Common myeloid progenitor, CD34-positive (primary cell): ENCODE measurements around the gene ABCG1.

Experiments used
- CTCF ChIA-PET: fragments of 350-600 bp; sonication (Branson Sonifier 250); formaldehyde crosslinking; loops from one replicate; lab custom pipeline; 2021; ENCODE audit warnings: antibody characterized with exemption; lab: Charles Lee
- POLR2A ChIA-PET: fragments of 350-600 bp; sonication (Branson Sonifier 250); formaldehyde crosslinking; loops from one replicate; lab custom pipeline; 2021; ENCODE audit warnings: antibody characterized with exemption; lab: Charles Lee
- DNase-seq, 3 donors: peaks; one replicate each; pipeline versions ENCODE4 v3.0.0 to v3.0.0-alpha.2; 2013
- H3K27ac ChIP-seq, 2 experiments: 1 replicate in 1 of 2; 2 replicates in 1 of 2; pipeline ENCODE4 v1.7.0; 2013; ENCODE audit warnings: inconsistent platforms in 2 of 2, low read length in 2 of 2, mild to moderate bottlenecking in 2 of 2, low read depth in 1 of 2, moderate library complexity in 1 of 2; ENCODE audit not compliant: severe bottlenecking in 2 of 2, insufficient read depth in 1 of 2, poor library complexity in 1 of 2
- H3K27me3 ChIP-seq, 5 experiments: replicated peaks in 2 of 5; 1 replicate in 3 of 5; 2 replicates in 2 of 5; pipeline versions ENCODE4 v1.6.1 to v1.7.0; 2013; ENCODE audit warnings: low read length in 4 of 5, mild to moderate bottlenecking in 2 of 5, moderate library complexity in 2 of 5, inconsistent platforms in 1 of 5; ENCODE audit not compliant: insufficient read depth in 5 of 5, control insufficient read depth in 4 of 5
- H3K36me3 ChIP-seq, 4 experiments: 1 replicate in 2 of 4; 2 replicates in 2 of 4; pipeline versions ENCODE4 v1.6.1 to v1.7.0; 2013; ENCODE audit warnings: low read length in 3 of 4, control low read depth in 1 of 4, mild to moderate bottlenecking in 1 of 4; ENCODE audit not compliant: control insufficient read depth in 4 of 4, insufficient read depth in 4 of 4
- H3K4me1 ChIP-seq, 4 experiments: 1 replicate in 3 of 4; 2 replicates in 1 of 4; pipeline versions ENCODE4 v1.6.1 to v1.7.1; 2013; ENCODE audit warnings: low read length in 3 of 4, mild to moderate bottlenecking in 3 of 4, control low read depth in 1 of 4, inconsistent platforms in 1 of 4, moderate library complexity in 1 of 4; ENCODE audit not compliant: control insufficient read depth in 4 of 4, insufficient read depth in 4 of 4; ENCODE audit errors: control extremely low read depth in 1 of 4
- H3K4me3 ChIP-seq, 7 experiments: 1 replicate in 4 of 7; 2 replicates in 3 of 7; pipeline versions ENCODE4 v1.5.1 to v1.7.0; 2013; ENCODE audit warnings: mild to moderate bottlenecking in 7 of 7, low read length in 6 of 7, moderate library complexity in 6 of 7, inconsistent platforms in 2 of 7, low read depth in 2 of 7, control low read depth in 1 of 7; ENCODE audit not compliant: insufficient read depth in 4 of 7, control insufficient read depth in 1 of 7; ENCODE audit errors: extremely low read depth in 1 of 7
- H3K9me3 ChIP-seq, 5 experiments: 1 replicate in 4 of 5; 2 replicates in 1 of 5; pipeline versions ENCODE4 v1.6.1 to v1.7.1; 2013; ENCODE audit warnings: low read length in 4 of 5, mild to moderate bottlenecking in 2 of 5, inconsistent platforms in 1 of 5, low read depth in 1 of 5, moderate library complexity in 1 of 5; ENCODE audit not compliant: control insufficient read depth in 4 of 5, insufficient read depth in 2 of 5; ENCODE audit errors: control extremely low read depth in 1 of 5
- WGBS: methylation state at CpG from one replicate; pipeline ENCODE4 v1.1.5; 2013; ENCODE audit not compliant: insufficient coverage; 5-methylcytosine and 5-hydroxymethylcytosine counted together

Gene ABCG1

GRCh38 chr21:42207426-42207825, 11.5 kb upstream of the ABCG1 start:
- 89% methylated on average over 2 of the region's 2 CpGs for WGBS
- POLR2A ChIA-PET = no interaction called here

GRCh38 chr21:42208036-42208435, 10.9 kb upstream of the ABCG1 start:
- no peak for DNase-seq
- CTCF ChIA-PET = interaction anchor here (1.1 to 1.3 kb wide), 2 partner anchors 29 to 63 kb away, joined by 3 to 4 read pairs; no protein-coding TSS in a partner anchor
- no peaks in the 10 kb centered on the region for H3K4me1 ChIP-seq
- no peaks in the 10 kb centered on the region for H3K27me3 ChIP-seq
- H3K9me3 ChIP-seq = peaks cover 0 to 2% (median 0%) of the 10 kb centered on the region in 5 experiments
- H3K27ac ChIP-seq = no peak overlapping the region
- POLR2A ChIA-PET = no interaction called here
- H3K4me3 ChIP-seq = no peak overlapping the region
- H3K36me3 ChIP-seq = no peaks in the 10 kb centered on the region

More at GRCh38 chr21:42207426-42207825, 11.5 kb upstream of the ABCG1 start:
- no peaks in the 10 kb centered on the region for H3K4me1 ChIP-seq
- DNase-seq = no peak
- no peaks in the 10 kb centered on the region for H3K36me3 ChIP-seq
- H3K4me3 ChIP-seq = no peak overlapping the region
- CTCF ChIA-PET = interaction anchor here (1.3 kb wide), 1 partner anchor 13 kb away, joined by 3 read pairs; no protein-coding TSS in a partner anchor
- H3K27ac ChIP-seq = no peak overlapping the region
- H3K9me3 ChIP-seq = peaks cover 0 to 2% (median 0%) of the 10 kb centered on the region in 5 experiments
- H3K27me3 ChIP-seq = no peaks in the 10 kb centered on the region

GRCh38 chr21:42208801-42209490, 10.0 kb upstream of the ABCG1 start:
- Histone ChIP-seq H3K27me3 (no peaks in the 10 kb centered on the region), H3K4me1 (no peaks in the 10 kb centered on the region), H3K36me3 (no peaks in the 10 kb centered on the region), H3K4me3 (no peak overlapping the region), H3K9me3 (peaks cover 0 to 2% (median 0%) of the 10 kb centered on the region in 5 experiments), H3K27ac (no peak overlapping the region)
- WGBS = 100% methylated on average over 3 of the region's 5 CpGs
- ChIA-PET POLR2A (interaction anchor here (1.8 kb wide), 1 partner anchor 11 kb away, joined by 3 read pairs; no protein-coding TSS in a partner anchor), CTCF (interaction anchor here (0.8 to 1.8 kb wide), 5 partner anchors 8 to 62 kb away, joined by 3 to 4 read pairs (median 4); no protein-coding TSS in a partner anchor)
- no peak for DNase-seq

- no peaks in the 10 kb centered on the region for H3K36me3 ChIP-seq
- H3K9me3 ChIP-seq = peaks cover 0 to 2% (median 0%) of the 10 kb centered on the region in 5 experiments
- H3K27ac ChIP-seq = no peak overlapping the region
- no peaks in the 10 kb centered on the region for H3K4me1 ChIP-seq
- no peaks in the 10 kb centered on the region for H3K27me3 ChIP-seq
- ChIA-PET CTCF (interaction anchor here (0.8 to 1.8 kb wide), 4 partner anchors 9 to 57 kb away, joined by 3 to 5 read pairs (median 4); no protein-coding TSS in a partner anchor), POLR2A (interaction anchor here (1.8 kb wide), 1 partner anchor 10 kb away, joined by 3 read pairs; no protein-coding TSS in a partner anchor)
- H3K4me3 ChIP-seq = no peak overlapping the region
- DNase-seq = no peak
- 94% methylated on average over 7 of the region's 11 CpGs for WGBS
Observed at GRCh38 chr21:42209801-42210479, 9.0 kb upstream of the ABCG1 start.

GRCh38 chr21:42212266-42212665, 6.7 kb upstream of the ABCG1 start:
- H3K36me3 ChIP-seq = no peaks in the 10 kb centered on the region
- H3K27me3 ChIP-seq = no peaks in the 10 kb centered on the region
- no peaks in the 10 kb centered on the region for H3K4me1 ChIP-seq
- DNase-seq = no peak
- POLR2A ChIA-PET = no interaction called here
- peaks cover 0 to 14% (median 5%) of the 10 kb centered on the region in 5 experiments for H3K9me3 ChIP-seq
- 85% methylated on average over 3 of the region's 3 CpGs for WGBS
- no peak overlapping the region for H3K4me3 ChIP-seq
- CTCF ChIA-PET = no interaction called here
- no peak overlapping the region for H3K27ac ChIP-seq

- DNase-seq = no peak
- Histone ChIP-seq H3K9me3 (peaks cover 0 to 14% (median 5%) of the 10 kb centered on the region in 5 experiments), H3K4me1 (peaks cover 0 to 2% (median 0%) of the 10 kb centered on the region in 4 experiments), H3K27me3 (no peaks in the 10 kb centered on the region), H3K4me3 (no peak overlapping the region), H3K36me3 (no peaks in the 10 kb centered on the region), H3K27ac (no peak overlapping the region)
- 92% methylated on average over 5 of the region's 5 CpGs for WGBS
- ChIA-PET POLR2A (no interaction called here), CTCF (interaction anchor here (1.6 to 2.3 kb wide), 2 partner anchors 21 to 29 kb away, joined by 5 to 9 read pairs; no protein-coding TSS in a partner anchor)
Observed at GRCh38 chr21:42213082-42213774, 5.7 kb upstream of the ABCG1 start.
